GM12874 (cell line): ENCODE results near the gene JMJD1C.

Source experiments
- TF ChIP-seq, protein P1 (sequence below): IDR thresholded peaks from 2 replicates; pipeline ENCODE4 v1.5.1; 2011; ENCODE audit warnings: low read depth, mild to moderate bottlenecking, control low read depth, low read length, moderate library complexity; ENCODE audit not compliant: insufficient read depth

Gene JMJD1C

DNA sequence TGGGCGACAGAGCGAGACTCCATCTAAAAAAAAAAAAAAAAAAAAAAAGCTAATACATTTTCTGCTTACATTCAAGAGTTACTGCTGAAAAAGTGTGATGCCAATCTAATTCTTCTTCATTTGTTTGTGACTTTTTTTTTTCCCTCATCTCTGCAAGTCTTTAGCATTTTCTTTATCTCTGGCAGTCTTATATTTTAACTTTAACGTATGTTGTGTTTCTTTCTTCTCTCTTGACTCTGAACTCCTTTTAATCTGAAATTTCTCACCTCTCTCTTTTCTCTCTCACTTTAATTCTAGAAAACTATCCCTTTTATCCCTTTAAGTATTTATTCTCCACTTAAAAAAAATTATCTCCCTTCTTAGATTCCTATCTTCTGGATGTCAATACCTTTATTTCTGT lies 146.5 kb downstream of the JMJD1C start:
- TF ChIP-seq, protein P1, sequence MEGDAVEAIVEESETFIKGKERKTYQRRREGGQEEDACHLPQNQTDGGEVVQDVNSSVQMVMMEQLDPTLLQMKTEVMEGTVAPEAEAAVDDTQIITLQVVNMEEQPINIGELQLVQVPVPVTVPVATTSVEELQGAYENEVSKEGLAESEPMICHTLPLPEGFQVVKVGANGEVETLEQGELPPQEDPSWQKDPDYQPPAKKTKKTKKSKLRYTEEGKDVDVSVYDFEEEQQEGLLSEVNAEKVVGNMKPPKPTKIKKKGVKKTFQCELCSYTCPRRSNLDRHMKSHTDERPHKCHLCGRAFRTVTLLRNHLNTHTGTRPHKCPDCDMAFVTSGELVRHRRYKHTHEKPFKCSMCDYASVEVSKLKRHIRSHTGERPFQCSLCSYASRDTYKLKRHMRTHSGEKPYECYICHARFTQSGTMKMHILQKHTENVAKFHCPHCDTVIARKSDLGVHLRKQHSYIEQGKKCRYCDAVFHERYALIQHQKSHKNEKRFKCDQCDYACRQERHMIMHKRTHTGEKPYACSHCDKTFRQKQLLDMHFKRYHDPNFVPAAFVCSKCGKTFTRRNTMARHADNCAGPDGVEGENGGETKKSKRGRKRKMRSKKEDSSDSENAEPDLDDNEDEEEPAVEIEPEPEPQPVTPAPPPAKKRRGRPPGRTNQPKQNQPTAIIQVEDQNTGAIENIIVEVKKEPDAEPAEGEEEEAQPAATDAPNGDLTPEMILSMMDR: no peak

DNA sequence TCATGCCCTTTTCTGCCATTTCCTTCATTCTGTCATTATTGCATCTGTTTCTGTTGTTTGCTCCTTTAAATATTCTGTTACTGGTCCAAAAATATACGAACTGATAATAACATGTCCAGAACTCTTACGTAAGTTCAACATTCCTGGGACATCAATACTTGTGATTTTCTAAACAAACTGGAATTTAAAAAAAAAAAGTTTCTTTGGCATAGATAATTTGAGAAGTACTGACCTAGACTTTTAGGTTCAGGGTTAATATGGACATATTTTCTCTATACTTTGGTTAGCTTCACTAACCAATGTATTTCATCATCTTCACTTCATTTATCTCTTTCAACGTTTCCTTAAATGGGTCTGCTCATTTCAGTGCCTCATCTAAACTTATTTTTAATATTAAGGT lies 147.3 kb downstream of the JMJD1C start:
- TF ChIP-seq, protein P1: no peak

DNA sequence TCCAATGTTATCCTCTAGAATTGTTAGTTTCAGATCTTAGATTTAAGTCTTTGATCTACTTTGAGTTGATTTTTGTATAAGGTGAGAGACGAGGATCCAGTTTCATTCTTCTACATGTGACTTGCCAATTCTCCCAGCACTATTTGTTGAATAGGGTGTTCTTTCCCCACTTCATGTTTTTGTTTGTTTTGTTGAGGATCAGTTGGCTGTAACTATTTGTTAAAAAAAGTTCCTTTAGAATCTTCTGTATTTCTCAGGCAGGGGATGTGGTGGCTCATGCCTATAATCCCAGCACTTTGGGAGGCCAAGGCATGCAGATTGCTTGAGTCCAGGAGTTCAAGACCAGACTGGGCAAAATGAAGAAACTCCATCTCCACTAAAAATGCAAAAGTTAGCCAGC lies 151.8 kb downstream of the JMJD1C start:
- TF ChIP-seq, protein P1: no peak

DNA sequence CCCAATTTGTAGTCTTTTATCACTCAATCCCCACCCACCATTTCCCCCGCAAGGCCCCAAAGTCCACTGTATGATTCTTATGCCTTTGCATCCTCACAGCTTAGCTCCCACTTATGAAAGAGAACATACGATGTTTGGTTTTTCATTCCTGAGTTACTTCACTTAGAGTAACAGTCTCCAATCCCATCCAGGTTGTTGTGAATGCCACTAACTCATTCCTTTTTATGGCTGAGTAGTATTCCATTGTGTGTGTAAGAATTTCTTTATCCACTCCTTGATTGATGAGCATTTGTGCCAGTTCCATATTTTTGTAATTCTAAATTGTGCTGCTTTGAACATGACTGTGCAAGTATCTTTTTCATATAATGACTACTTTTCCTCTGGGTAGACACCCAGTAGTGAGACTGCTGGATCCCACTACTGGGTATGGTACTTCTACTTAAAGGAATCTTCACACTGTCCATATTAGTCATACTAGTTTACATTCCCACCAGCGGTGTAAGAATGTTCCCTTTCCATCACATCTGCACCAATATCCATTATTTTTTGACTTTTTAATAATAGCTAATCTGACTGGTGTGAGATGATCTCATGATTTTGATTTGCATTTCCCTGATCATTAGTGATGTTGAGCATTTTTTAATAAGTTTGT lies 152.6 kb downstream of the JMJD1C start:
- TF ChIP-seq, protein P1: no peak

DNA sequence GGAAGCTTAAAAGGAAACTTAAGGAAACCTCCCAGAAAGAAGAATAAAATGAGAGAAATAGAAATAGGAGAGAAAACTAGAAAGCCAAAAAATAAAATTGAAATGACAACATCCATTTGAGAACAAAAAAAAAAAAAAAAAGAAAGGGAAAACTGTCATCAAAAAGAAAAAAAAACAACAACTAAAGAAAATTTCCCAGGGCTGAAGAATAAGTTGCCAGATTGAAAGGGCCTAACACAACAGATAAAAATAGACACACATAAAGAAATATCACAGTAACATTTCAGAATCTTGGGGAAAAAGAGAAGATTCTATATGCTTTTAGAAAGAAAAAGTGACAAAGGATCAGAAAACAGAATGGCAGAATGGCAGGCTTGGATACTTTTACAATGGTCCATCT lies 157.1 kb downstream of the JMJD1C start:
- TF ChIP-seq, protein P1: no peak

DNA sequence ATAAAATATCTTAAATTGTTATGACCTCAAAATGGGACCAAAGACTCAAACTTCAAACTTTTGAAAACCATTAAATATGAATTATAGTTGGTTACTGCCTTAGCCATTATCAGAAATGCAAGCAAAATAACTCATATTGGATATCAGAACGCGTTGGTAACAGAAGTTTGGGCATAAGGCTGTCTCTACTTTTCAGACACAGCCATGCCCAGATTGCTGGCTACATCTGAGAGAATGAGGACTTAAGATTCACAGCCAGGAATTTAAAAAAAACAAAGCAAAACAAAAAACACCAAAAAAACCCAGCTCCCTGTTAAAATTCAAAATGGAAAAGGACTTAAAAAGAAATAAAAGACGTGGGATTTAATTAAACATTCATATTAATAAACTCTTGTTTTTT lies 161.6 kb downstream of the JMJD1C start:
- TF ChIP-seq, protein P1: no peak

DNA sequence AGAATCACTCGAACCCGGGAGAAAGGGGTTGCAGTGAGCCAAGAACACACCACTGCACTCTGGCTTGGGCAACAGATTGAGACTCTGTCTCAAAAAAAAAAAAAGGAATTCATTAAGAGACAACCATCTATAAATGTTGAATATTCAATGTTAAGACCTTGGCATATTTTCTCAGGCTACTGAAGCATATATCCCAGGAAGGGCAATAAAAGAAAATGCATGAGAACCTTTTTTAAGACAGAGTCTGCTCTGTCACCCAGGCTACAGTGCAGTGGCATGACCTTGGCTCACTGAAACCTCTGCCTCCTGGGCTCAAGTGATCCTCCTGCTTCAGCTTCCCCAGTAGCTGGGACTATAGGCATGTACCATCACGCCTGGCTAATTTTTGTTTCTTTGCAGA lies 165.0 kb downstream of the JMJD1C start:
- TF ChIP-seq, protein P1: no peak
